NOMO-1 (cell line): ENCODE results near the gene HDAC4.

Experiments used
- DNase-seq, 2 experiments: peaks; one replicate each; lab custom pipeline; 2025; ENCODE audit not compliant: unreplicated experiment in 2 of 2; lab: John Stamatoyannopoulos, UW

HDAC4 gene

DNA sequence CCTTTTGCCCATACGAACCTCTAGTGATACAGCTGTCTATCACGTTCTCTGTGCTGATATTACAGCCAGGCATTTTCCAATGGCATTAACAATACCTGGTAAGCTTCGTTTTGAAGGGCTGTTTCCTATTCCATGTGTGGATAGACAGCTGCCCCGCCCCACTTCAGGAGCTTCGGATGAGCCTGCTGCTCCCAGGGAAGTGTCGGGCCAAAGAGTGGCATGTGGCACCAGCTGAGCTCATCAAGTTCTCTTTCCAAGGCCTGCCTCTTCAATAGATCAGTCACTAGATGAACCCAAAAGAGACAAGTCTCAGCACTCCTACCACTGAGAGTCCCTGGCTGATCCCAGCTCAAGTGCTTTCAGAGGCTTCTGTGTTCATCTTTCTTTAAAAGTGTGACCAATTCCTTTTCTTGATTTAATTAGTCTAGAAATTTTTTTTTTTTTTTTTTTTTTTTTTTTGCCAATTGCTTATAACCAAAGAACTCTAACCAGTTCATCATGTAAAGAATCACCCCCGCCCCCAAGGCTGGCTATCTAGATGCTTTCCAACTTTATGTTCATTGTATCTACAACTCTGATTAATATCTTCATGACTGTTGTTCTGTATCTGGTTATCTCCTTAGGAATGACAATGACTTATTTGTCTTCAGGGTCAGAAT, 46.6 kb downstream of the HDAC4 start:
- DNase-seq: no peak

GRCh38 chr2:239353692-239354091, 47.1 kb downstream of the HDAC4 start:
- DNase-seq: no peak

GRCh38 chr2:239351687-239352086, 49.1 kb downstream of the HDAC4 start:
- DNase-seq: no peak

DNA sequence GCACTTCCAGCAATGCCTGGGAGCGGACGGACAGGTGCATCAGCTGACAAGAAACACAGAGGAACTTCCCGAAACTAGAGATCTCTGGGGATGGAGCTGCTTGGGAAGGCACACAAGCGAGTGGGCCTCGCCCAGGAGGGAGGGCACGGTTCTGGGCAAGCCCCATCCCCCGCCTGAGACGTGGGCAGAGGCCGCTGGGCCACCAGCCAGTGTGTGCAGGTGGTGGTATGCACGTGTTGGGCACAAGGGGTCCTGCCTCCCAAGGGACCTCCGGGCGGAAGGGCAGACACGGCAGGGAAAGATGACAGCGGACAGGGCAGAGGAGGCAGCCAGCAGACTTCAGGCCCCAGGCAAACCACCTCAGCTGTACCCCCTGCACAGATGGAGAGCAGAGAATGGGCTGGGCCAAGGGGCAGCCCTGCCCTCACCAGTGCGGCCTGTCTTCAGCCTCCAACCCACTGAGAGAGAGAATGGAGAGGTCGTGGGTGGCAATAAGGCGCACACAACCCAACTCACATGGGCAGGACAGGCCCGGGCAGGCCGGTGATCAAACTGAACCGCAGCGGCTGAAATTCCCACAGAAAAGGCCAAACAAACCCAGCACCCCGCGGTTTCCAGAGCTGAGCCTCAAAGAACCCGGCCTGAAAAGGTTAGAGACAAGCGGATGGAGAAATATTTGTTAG, 51.2 kb downstream of the HDAC4 start:
- DNase-seq: no peak

DNA sequence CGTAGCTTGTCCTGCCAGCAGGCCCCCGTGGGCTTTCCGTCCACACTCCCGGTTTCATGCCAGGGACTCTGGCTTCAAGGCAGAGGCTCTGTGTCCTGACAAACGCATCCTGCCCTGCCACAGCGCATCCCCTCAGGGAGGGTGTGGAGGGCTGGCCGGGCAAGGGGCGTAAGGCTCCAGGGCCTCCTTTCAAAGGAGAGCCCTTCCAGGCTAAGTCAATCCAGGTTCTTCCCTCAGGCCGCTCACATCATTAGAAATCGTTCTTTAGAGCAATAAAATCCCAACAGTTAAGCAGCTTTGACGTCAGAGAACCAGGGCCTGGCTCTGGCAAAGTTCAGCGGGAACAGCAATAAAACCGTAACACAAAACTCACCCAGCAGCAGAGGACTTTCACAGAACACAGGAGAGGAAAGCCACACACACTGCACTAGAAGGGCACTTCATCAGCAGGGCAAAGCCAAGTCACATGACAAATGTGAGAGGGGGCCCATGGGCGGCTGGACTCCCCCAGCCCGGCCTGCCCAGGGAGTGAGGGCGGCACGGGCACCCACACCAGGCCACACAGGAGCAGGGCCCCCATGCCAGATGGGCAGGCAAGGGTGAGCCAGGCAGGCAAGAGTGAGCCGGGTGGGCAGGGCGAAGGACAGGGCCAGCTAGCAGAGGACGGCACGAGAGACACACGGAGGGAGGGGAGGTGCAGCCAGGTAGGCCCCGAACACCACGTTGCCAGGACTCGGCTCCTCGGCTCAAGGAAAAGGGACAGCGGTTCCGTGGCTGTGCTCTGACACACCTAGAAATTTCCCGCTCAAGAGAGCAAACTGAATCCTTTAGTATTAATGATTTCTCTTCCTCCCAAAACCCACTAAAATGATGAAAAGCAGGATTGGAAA, 52.0 kb downstream of the HDAC4 start:
- no peak for DNase-seq

- DNase-seq: no peak
These were observed 54.1 kb downstream of the HDAC4 start for GRCh38 chr2:239346676-239347075.

GRCh38 chr2:239345251-239345650, 55.6 kb downstream of the HDAC4 start:
- DNase-seq: no peak

DNA sequence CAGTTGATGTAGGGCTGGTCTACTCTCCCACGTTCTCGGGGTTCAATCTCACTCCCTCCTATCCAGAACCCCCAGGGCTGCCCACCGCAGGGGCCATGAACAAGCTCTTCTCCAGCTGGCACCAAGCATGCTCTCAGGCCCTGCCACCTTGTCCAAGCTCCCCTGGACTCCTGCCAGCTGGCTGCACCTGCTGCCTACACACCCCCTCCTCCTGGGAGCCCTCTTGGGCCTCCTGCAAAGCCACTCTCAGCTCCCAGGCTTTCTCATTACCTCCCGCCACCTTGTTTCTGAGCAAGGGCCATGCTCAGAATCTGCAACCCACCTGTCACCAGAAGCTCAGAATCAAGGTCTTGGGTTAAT, 56.0 kb downstream of the HDAC4 start:
- no peak for DNase-seq

DNA sequence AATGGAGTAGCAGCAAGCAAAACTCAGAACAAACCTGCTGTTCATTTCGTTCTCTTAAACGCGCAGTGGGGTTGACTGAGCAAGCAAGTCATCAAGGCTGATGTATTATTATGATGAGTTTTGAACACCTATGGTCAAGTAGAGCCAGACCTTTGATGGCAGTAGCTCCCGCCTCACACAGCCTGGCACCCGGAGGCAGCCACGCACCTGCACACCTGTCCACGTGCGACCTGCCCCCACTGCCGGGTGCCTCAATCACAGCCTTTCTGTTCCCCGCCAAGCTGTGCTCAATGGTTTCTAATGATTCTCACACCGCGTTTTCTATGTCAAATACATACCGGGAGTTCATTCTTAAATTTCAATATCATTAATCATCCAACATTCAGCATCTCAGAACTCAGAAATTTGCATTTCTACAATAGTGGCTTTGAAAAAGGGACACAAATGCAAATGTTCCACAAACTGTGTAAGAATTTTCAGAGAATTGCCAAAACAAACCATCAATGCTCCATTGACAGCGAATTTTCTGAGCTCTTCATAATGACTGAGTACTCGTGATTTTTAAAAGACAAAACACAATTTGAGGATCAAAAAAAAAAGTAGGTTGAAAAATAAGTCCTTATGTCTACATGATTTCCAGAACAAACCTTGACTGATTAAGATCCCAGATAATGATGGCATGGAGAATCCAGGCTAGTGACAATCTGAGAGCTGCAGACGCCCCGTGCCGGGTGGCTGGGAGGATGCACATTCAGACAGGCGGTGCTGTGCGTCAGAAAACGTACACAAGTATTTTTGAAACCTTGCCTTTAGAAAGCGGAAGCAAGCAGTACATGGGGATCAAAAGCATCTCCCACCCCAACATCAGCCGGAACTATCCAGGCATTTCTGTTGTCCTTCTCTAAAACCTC, 56.6 kb downstream of the HDAC4 start:
- DNase-seq: no peak

DNA sequence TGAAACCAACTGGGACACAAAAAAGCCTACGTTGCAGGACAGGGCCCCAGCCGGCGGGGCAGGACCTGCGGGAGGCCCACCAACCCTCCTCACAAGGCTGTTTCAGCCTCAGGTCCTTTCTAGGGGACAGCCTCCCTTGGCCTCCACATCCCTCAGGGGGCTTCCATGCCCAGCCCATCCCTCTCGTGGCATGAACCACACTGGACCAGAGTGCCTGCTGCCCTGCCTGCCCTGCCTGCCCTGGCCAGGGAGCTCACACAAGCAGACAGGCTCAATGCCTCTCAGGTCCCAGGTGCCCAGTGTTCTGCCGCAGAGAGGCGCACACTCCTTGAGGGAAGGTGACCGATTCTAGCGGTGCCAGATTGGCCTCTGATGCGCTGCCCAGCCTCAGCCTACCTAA, 57.4 kb downstream of the HDAC4 start:
- no peak for DNase-seq

DNA sequence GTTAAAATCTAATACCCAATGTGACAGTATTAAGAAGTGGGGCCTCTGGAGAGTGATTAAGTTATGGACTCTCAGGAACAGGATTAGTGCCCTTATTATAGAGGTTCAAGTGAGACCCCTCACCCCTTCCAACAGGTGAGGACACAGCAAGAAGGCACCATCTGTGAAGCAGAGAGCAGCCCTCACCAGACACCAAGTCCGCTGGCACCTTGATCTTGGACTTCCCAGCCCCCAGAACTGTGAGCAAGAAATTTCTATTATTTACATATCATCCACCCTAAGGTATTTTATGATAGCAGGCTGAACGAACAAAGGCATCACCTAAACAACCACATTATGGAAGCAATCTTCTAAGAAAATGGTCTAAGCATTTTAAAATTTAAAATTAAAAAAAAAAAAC, 59.0 kb downstream of the HDAC4 start:
- no peak for DNase-seq

- DNase-seq: no peak
These were observed 59.6 kb downstream of the HDAC4 start for GRCh38 chr2:239341146-239341732.

DNA sequence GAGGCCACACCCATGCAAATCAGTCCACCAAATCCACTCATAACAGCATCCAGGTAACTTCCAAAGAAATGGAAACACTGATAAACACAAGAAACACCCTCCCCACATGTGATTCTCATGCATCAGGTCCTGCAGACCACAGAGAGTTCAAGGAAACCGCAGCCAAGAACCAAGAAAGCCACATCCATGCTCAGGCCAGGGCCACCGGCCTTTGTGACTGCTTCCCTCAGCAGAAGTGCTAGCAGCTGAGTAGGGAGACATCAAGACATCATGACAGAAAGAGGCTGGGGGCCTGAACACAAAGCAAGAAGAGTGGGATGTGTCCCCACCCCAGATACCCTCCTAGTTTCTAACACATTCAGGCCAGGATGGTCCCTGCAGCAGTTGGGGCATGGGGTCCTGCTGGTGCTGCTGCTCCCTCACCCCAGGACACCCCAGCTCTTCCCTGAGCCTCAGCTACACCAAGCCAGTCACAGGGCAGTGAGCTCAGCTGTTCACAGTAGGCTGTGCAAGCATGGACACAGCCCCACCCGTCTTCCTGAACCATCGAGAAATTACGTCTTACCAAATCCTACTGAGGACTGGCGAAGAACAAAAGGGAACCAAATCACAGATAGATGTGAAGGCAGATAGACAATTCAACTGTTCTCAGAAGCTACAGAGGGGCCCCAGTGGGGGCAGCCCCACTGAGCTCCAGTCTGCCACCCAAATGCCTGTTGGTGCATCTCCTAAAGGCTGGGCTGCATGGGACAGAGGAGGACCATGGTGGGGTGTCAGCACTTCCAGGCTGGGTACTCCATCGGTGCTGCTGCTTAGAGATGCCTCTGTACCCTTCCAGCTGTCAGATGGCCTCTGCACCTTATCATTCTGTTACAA, 60.9 kb downstream of the HDAC4 start:
- DNase-seq: no peak

- no peak for DNase-seq
These were observed 61.6 kb downstream of the HDAC4 start for GRCh38 chr2:239339241-239339640.

- no peak for DNase-seq
These were observed 62.8 kb downstream of the HDAC4 start for GRCh38 chr2:239337877-239338484.

GRCh38 chr2:239337122-239337876, 63.5 kb downstream of the HDAC4 start:
- DNase-seq: no peak

- DNase-seq: no peak
These were observed 69.3 kb downstream of the HDAC4 start for GRCh38 chr2:239331560-239331959.

DNA sequence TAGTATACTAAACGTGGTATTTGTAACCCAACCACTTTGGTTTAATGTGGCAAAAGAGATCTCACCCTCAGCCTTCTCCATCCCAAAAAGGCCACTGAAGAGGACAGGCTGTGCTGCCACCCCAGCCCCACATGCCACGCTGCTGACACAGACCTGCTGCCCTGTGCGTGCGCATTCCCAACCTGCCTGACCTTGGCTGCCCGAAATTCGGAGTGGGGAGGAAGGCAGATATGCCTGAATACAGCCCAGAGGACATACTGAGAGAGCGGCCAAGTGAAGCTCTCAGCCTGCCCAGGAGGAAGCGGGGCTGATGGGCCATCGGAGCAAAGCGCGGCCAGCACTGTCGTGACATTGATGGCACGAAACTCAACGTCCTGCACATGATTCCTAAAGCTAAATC, 70.0 kb downstream of the HDAC4 start:
- no peak for DNase-seq
